ENCODE data around the gene SKAP1.

The SKAP1 gene

GRCh38 chr17:48100591-48101011 lies 329.4 kb downstream of the SKAP1 start:
- FAIRE-seq: no peak

- FAIRE-seq: no peak
Measured at GRCh38 chr17:48100160-48100559, 329.9 kb downstream of the SKAP1 start.

- FAIRE-seq: no peak
Measured at GRCh38 chr17:48095611-48096010, 334.4 kb downstream of the SKAP1 start.

GRCh38 chr17:48093341-48094045 lies 336.5 kb downstream of the SKAP1 start:
- no peak for FAIRE-seq

GRCh38 chr17:48084932-48085331 lies 345.1 kb downstream of the SKAP1 start:
- no peak for FAIRE-seq
